Adrenal gland (tissue), 5 donors: ENCODE data around the gene MVD.

Experiments used
- POLR2A ChIP-seq, 2 donors: fragments of 450-650 bp; IDR thresholded peaks; one replicate each; pipeline ENCODE4 v1.6.1; 2017; ENCODE audit warnings: antibody characterized with exemption in 2 of 2, mild to moderate bottlenecking in 2 of 2, moderate library complexity in 1 of 2
- TF ChIP-seq, protein P1 (sequence below), 6 experiments: fragments of 450-650 bp in 4 of 6; fragments of 200-600 bp in 2 of 6; sonication (generic) in 1 of 6; IDR thresholded peaks; 1 replicate in 5 of 6; 2 replicates in 1 of 6; pipeline versions ENCODE4 v1.5.1 to v1.8.0; 2016 to 2021; ENCODE audit warnings: antibody characterized with exemption in 6 of 6, mild to moderate bottlenecking in 2 of 6, moderate library complexity in 1 of 6
- donor health status: DM: no; HTN: no; CAD: no.

DNA sequence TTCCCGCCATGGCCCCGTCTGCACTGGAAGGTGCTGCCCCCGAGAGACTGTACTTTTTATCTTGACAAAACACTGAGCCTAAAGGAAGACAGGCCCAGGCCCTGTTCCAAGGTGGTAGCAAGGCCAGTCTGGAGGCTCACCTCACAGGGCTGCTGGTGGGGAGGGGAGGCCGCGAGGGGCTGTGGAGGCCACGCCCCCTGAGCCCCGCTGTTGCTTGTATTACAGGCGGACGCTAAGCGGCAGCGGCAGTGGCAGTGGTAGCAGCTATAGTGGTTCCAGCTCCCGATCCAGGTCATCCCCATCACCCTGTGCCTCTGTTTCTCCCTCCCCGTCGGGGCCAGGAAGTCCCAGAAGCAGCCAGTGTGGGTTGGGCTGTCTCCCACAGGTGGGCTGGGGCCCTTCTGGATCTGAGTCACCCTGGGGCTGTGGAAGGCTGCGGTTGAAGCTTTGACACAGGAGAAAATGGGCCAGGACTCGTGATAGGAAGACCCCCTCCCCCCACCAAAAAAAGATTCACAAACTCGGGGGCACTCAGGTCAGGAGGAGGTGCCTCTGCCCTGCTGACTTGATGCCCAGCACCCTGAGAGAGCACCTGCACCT, 37.8 kb downstream of the MVD start:
- TF ChIP-seq, protein P1, sequence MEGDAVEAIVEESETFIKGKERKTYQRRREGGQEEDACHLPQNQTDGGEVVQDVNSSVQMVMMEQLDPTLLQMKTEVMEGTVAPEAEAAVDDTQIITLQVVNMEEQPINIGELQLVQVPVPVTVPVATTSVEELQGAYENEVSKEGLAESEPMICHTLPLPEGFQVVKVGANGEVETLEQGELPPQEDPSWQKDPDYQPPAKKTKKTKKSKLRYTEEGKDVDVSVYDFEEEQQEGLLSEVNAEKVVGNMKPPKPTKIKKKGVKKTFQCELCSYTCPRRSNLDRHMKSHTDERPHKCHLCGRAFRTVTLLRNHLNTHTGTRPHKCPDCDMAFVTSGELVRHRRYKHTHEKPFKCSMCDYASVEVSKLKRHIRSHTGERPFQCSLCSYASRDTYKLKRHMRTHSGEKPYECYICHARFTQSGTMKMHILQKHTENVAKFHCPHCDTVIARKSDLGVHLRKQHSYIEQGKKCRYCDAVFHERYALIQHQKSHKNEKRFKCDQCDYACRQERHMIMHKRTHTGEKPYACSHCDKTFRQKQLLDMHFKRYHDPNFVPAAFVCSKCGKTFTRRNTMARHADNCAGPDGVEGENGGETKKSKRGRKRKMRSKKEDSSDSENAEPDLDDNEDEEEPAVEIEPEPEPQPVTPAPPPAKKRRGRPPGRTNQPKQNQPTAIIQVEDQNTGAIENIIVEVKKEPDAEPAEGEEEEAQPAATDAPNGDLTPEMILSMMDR (IDR thresholded peaks at IDR 0.05) = no peak
- no peak for TF ChIP-seq POLR2A (IDR thresholded peaks at IDR 0.05)
